Left lung (tissue), 10 donors: Measurements from ENCODE around the gene CCT6A. TPM values are rescaled to one million over a fixed set of nuclear protein-coding genes. Genes with fewer than 3 reads are reported as not detected.
"Not testable (repeated sequence)": the region's sequence is repeated elsewhere in the genome, so short reads cannot be mapped to it uniquely, and the experiment has no call there.

Experiments
- ATAC-seq: fragments of 200-7000 bp; cut with Tn5 transposase; one replicate; pipeline ENCODE4 v1.9.1; 2020; ENCODE audit warnings: moderate library complexity
- DNase-seq, 4 donors: peaks; one replicate each; pipeline ENCODE4 v3.0.0-alpha.2; 2013 to 2020
- H3K27ac ChIP-seq, 2 donors: fragments of 200-600 bp; sonication (generic) in 1 of 2; one replicate each; pipeline versions ENCODE4 v1.5.0 to v1.8.0; 2020 to 2021
- H3K27me3 ChIP-seq, 2 donors: fragments of 200-600 bp; sonication (generic) in 1 of 2; one replicate each; pipeline versions ENCODE4 v1.5.0 to v1.8.0; 2020 to 2021
- H3K36me3 ChIP-seq, 2 donors: fragments of 200-600 bp; sonication (generic) in 1 of 2; one replicate each; pipeline versions ENCODE4 v1.5.0 to v1.8.0; 2020 to 2021
- H3K4me1 ChIP-seq, 2 donors: fragments of 200-600 bp; one replicate each; pipeline ENCODE4 v1.8.0; 2021
- H3K4me3 ChIP-seq, 2 donors: fragments of 200-600 bp; sonication (generic) in 1 of 2; one replicate each; pipeline versions ENCODE4 v1.5.0 to v1.8.0; 2020 to 2021; ENCODE audit warnings: mild to moderate bottlenecking in 1 of 2
- H3K9me3 ChIP-seq, 2 donors: fragments of 200-600 bp; sonication (generic) in 1 of 2; one replicate each; pipeline versions ENCODE4 v1.5.0 to v1.8.0; 2020 to 2021
- intact Hi-C, 2 donors: fragments of 100-400 bp; cut with DNase I; formaldehyde crosslinking; loops; one replicate each; pipeline versions ENCODE4 v1.11.2 to v1.14.2; 2022
- polyA plus RNA-seq, 6 donors: library from polyadenylated mRNA; unstranded; fragments of 120-200 nt; gene quantifications; one replicate each; pipeline ENCODE4 v1.2.1, GENCODE V29; 2013; ENCODE audit not compliant: insufficient read length in 6 of 6
- total RNA-seq, 2 donors: library from RNA; stranded (reverse); fragmentation: NEBNext Ultra II Directional; extraction: Animal tissue kit (Norgen Biotek cat#: 25700); gene quantifications; one replicate each; pipeline ENCODE4 v1.2.1, GENCODE V29; 2021
- TF ChIP-seq, protein P1 (sequence below), 2 donors: fragments of 200-600 bp; sonication (generic) in 1 of 2; IDR thresholded peaks; one replicate each; pipeline versions ENCODE4 v1.5.0 to v1.8.0; 2021; ENCODE audit warnings: antibody characterized with exemption in 2 of 2
- donor health status: DM: no; HTN: yes; CAD: no.
- donor health status: DM: no; HTN: no; CAD: no.

CCT6A gene
- total and polyA plus RNA-seq, 8 donors: 84.9 to 225 (median 208) TPM

DNA sequence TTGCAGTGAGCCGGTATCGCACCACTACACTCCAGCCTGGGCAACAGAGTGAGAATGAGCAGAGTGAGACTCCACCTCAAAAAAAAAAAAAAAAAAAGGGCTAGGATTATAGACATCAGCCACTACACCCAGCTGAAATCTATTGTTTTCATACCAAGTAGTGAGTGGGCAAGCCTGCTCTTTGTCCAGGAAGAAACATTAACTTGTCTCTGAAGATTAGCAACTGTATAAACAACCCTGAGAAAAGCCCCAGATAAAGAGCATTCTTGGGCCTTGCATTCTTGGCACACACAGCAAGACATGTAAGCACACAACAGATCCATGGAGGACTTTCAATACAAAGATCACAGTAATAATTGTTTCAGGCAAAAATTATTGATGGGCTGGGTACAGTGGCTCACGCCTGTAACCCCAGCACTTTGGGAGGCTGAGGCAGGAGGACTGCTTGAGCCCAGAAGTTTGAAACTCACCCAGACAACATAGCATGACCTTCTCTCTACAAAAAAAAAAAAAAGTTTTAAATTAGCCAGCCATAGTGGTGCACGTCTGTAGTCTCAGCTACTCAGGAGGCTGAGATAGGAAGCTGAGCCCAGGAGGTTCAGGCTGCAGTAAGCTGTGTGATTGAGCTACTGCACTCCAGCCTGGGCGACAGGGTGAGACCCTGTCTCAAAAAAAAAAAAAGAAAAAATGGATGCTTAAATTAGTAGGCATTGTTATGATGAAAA, 4.7 kb upstream of the CCT6A start:
- Histone ChIP-seq H3K27ac (peak overlapping the region; percentile 58 to 62), H3K36me3 (peaks cover 0 to 7% of the 10 kb centered on the region in 2 donors), H3K4me1 (peaks cover 10 to 15% of the 10 kb centered on the region in 2 donors), H3K9me3 (no peaks in the 10 kb centered on the region), H3K27me3 (no peaks in the 10 kb centered on the region), H3K4me3 (no peak overlapping the region)
- intact Hi-C loops: no loop called here
- TF ChIP-seq, protein P1, sequence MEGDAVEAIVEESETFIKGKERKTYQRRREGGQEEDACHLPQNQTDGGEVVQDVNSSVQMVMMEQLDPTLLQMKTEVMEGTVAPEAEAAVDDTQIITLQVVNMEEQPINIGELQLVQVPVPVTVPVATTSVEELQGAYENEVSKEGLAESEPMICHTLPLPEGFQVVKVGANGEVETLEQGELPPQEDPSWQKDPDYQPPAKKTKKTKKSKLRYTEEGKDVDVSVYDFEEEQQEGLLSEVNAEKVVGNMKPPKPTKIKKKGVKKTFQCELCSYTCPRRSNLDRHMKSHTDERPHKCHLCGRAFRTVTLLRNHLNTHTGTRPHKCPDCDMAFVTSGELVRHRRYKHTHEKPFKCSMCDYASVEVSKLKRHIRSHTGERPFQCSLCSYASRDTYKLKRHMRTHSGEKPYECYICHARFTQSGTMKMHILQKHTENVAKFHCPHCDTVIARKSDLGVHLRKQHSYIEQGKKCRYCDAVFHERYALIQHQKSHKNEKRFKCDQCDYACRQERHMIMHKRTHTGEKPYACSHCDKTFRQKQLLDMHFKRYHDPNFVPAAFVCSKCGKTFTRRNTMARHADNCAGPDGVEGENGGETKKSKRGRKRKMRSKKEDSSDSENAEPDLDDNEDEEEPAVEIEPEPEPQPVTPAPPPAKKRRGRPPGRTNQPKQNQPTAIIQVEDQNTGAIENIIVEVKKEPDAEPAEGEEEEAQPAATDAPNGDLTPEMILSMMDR (IDR thresholded peaks at IDR 0.05): no peak
- DNase-seq (peak in 1 of 4 donors; percentile 48), ATAC-seq (peak; percentile 8)

DNA sequence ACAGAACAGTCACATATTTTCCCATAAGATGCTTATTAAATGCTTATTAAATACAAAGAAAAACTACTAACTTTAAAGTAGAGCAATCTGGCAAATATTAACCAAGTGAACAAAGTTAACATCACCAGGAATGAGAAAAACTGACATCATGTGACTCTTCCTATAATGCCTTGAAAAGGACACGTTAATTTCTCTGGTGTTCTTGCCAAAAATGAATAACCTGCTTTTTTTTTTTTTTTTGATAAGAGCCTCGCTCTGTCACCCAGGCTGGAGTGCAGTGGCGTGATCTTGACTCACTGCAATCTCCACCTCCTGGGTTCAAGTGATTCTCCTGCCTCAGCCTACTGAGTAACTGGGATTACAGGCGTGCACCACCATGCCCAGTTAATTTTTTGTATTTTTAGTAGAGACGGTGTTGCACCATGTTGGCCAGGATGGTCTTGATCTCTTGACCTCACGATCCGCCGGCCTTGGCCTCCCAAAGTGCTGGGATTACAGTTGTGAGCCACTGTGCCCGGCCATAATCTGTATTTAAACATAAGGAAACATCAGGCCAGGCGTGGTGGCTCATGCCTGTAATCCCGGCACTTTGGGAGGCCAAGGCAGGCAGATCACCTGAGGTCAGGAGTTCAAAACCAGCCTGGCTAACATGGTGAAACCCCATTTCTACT, 4.0 kb upstream of the CCT6A start:
- intact Hi-C loops, ATAC-seq, H3K36me3 ChIP-seq, H3K9me3 ChIP-seq, DNase-seq, H3K4me3 ChIP-seq, H3K27me3 ChIP-seq: not testable (repeated sequence)
- peaks cover 13 to 21% of the 10 kb centered on the region in 2 donors for H3K4me1 ChIP-seq
- peak overlapping the region; percentile 58 to 62 for H3K27ac ChIP-seq

DNA sequence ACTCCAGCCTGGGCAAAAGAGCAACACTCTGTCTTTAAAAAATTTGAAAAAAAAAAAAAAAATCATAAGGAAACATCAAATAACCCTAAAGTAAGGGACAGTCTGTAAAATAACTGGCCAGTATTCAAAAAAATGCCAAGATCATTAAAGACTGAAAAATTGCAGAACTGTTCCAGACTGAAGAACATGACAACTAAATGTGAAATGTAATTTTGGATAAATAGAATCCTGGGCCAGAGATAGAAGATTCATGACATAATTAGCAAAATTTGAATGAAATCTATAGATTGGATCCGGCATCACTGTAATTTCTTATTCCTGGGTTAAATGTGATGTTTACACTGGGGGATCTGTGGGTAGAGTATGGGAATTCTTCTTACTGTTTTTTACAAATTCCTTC, 3.3 kb upstream of the CCT6A start:
- DNase-seq: no peak
- TF ChIP-seq, protein P1 (IDR thresholded peaks at IDR 0.05): no peak
- Histone ChIP-seq H3K27me3 (no peaks in the 10 kb centered on the region), H3K36me3 (peaks cover 0 to 5% of the 10 kb centered on the region in 2 donors), H3K9me3 (no peaks in the 10 kb centered on the region), H3K4me3 (no peak overlapping the region), H3K4me1 (peaks cover 20 to 27% of the 10 kb centered on the region in 2 donors), H3K27ac (no peak overlapping the region)
- no peak for ATAC-seq
- intact Hi-C loops: no loop called here

DNA sequence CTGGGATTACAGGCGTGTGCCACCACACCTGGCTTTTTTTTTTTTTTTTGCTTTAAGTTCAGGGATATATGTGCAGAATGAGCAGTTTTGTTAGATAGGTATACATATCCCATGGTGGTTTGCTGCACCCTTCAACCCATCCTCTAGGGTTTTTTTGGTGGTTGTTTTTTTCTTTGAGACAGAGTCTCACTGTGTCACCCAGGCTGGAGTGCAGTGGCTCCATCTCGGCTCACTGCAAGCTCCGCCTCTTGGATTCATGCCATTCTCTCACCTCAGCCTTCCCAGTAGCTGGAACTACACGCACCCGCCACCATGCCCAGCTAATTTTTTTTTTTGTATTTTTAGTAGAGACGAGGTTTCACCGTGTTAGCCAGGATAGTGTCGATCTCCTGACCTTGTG, 2.8 kb upstream of the CCT6A start:
- H3K9me3 ChIP-seq, H3K4me3 ChIP-seq, ATAC-seq, H3K27me3 ChIP-seq, H3K27ac ChIP-seq, intact Hi-C loops: not testable (repeated sequence)
- H3K4me1 ChIP-seq: peaks cover 21 to 33% of the 10 kb centered on the region in 2 donors
- peak in 1 of 4 donors; percentile 28 for DNase-seq
- H3K36me3 ChIP-seq: peaks cover 0 to 11% of the 10 kb centered on the region in 2 donors

DNA sequence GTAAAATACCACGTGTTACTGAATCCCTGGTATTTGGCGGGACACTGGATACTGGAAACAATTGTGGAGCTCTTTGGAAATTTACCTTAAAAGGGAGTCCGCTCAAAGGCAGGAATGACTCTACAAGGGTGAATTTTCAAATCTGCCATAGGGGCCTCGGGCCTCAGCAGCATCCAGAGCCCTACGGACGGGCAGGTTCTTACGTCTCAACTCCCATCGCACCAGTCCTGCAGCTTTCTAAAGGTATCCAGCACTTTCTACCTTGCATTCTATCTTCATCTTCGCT, 569 bp upstream of the CCT6A start:
- H3K27ac ChIP-seq: peak overlapping the region; percentile 87 to 94
- peak overlapping the region; percentile 93 to 97 for H3K4me3 ChIP-seq
- H3K36me3 ChIP-seq: peaks cover 0 to 33% of the 10 kb centered on the region in 2 donors
- ATAC-seq: no peak
- peaks cover 25 to 49% of the 10 kb centered on the region in 2 donors for H3K4me1 ChIP-seq
- H3K9me3 ChIP-seq: no peaks in the 10 kb centered on the region
- intact Hi-C loops: no loop called here
- TF ChIP-seq, protein P1 (IDR thresholded peaks at IDR 0.05): no peak
- DNase-seq: no peak
- H3K27me3 ChIP-seq: no peaks in the 10 kb centered on the region

DNA sequence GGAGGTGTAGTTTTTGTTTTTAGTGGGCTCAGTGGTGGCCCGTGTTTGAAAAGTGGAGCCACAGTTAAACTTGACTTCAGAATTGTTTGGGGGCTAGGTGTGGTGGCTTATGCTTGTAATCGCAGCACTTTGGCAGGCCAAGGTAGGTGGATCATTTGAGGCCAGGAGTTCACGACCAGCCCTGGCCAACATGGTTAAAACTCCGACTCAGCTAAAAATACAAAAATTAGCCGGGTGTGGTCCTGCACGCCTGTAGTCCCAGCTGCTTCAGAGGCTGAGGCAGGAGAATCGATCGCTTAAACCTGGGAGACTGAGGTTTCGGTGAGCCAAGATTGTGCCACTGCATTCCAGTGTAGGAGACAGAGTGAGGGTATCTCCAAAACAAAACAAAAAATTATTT, 1.8 kb downstream of the CCT6A start:
- H3K27ac ChIP-seq: no peak overlapping the region

More for the DNA sequence above, 1.8 kb downstream of the CCT6A start:
- peaks cover 15 to 44% of the 10 kb centered on the region in 2 donors for H3K4me1 ChIP-seq
- no peak overlapping the region for H3K4me3 ChIP-seq
- TF ChIP-seq, protein P1 (IDR thresholded peaks at IDR 0.05): no peak
- peaks cover 0 to 57% of the 10 kb centered on the region in 2 donors for H3K36me3 ChIP-seq
- DNase-seq (no peak), ATAC-seq (no peak)
- intact Hi-C loops: no loop called here
- no peaks in the 10 kb centered on the region for H3K9me3 ChIP-seq
- no peaks in the 10 kb centered on the region for H3K27me3 ChIP-seq
